GM18505 (cell line): ENCODE data around the gene C21orf91.

Experiments
- ATAC-seq: cut with Tn5 transposase; IDR thresholded peaks from one replicate; pipeline ENCODE4 v1.9.1; 2021; ENCODE audit not compliant: unreplicated experiment
- POLR2A ChIP-seq: IDR thresholded peaks from 4 replicates; pipeline ENCODE4 v1.6.1; 2011; ENCODE audit warnings: borderline replicate concordance; ENCODE audit not compliant: insufficient read depth, insufficient read length; ENCODE audit errors: extremely low read depth

The C21orf91 gene

GRCh38 chr21:17794518-17795145 lies 24.5 kb downstream of the C21orf91 start:
- no peak for TF ChIP-seq POLR2A
- ATAC-seq = no peak

GRCh38 chr21:17793246-17794123 lies 25.7 kb downstream of the C21orf91 start:
- peak; percentile 61 for ATAC-seq
- TF ChIP-seq POLR2A = no peak

GRCh38 chr21:17789656-17790055 lies 29.5 kb downstream of the C21orf91 start:
- no peak for ATAC-seq
- no peak for TF ChIP-seq POLR2A

- no peak for ATAC-seq
- no peak for TF ChIP-seq POLR2A
Observed at GRCh38 chr21:17789069-17789468, 30.1 kb downstream of the C21orf91 start.

- no peak for TF ChIP-seq POLR2A
- no peak for ATAC-seq
Observed at GRCh38 chr21:17786851-17787181, 32.3 kb downstream of the C21orf91 start.

GRCh38 chr21:17786071-17786850 lies 32.9 kb downstream of the C21orf91 start:
- no peak for ATAC-seq
- TF ChIP-seq POLR2A = no peak

- TF ChIP-seq POLR2A = no peak
Observed at GRCh38 chr21:17785403-17785788, 33.8 kb downstream of the C21orf91 start.

GRCh38 chr21:17784604-17785402 lies 34.4 kb downstream of the C21orf91 start:
- TF ChIP-seq POLR2A = no peak
- peak; percentile 60 for ATAC-seq

More at GRCh38 chr21:17785403-17785788, 33.8 kb downstream of the C21orf91 start:
- ATAC-seq = no peak

GRCh38 chr21:17784180-17784598 lies 35.0 kb downstream of the C21orf91 start:
- no peak for TF ChIP-seq POLR2A
- peak; percentile 48 for ATAC-seq

- peak; percentile 37 for ATAC-seq
- no peak for TF ChIP-seq POLR2A
Observed at GRCh38 chr21:17783481-17784179, 35.5 kb downstream of the C21orf91 start.

GRCh38 chr21:17783003-17783402 lies 36.2 kb downstream of the C21orf91 start:
- no peak for ATAC-seq
- no peak for TF ChIP-seq POLR2A

GRCh38 chr21:17782051-17782450 lies 37.1 kb downstream of the C21orf91 start:
- TF ChIP-seq POLR2A = peak; percentile 11

GRCh38 chr21:17781524-17781923 lies 37.6 kb downstream of the C21orf91 start:
- no peak for TF ChIP-seq POLR2A
- no peak for ATAC-seq

More at GRCh38 chr21:17782051-17782450, 37.1 kb downstream of the C21orf91 start:
- no peak for ATAC-seq

GRCh38 chr21:17780539-17780938 lies 38.6 kb downstream of the C21orf91 start:
- no peak for TF ChIP-seq POLR2A
- ATAC-seq = peak; percentile 35
